Karpas-422 (cell line): Measurements from ENCODE around the gene SPRED2. TPM values are rescaled to one million over a fixed set of nuclear protein-coding genes. Genes with fewer than 3 reads are reported as not detected.

ENCODE experiments used
- DNase-seq: peaks from one replicate; pipeline ENCODE4 v3.0.0-alpha.2; 2015
- H2AFZ ChIP-seq: fragments of 200-600 bp; sonication (generic); 2 replicates; pipeline ENCODE4 v1.6.1; 2014; ENCODE audit warnings: antibody characterized with exemption, low read length, mixed read lengths
- H3K27ac ChIP-seq: fragments of 200-600 bp; sonication (generic); 2 replicates; pipeline ENCODE4 v1.5.1; 2014; ENCODE audit warnings: mild to moderate bottlenecking, low read length, moderate library complexity
- H3K27me3 ChIP-seq: fragments of 200-600 bp; sonication (generic); 2 replicates; pipeline ENCODE4 v1.6.1; 2014; ENCODE audit warnings: low read length, mixed read lengths
- H3K36me3 ChIP-seq: fragments of 200-600 bp; sonication (generic); 2 replicates; pipeline ENCODE4 v1.6.1; 2014; ENCODE audit warnings: low read length, mixed read lengths; ENCODE audit not compliant: insufficient read depth
- H3K4me1 ChIP-seq: fragments of 200-600 bp; sonication (generic); 2 replicates; pipeline ENCODE4 v1.6.1; 2014; ENCODE audit warnings: mild to moderate bottlenecking, low read length, mixed read lengths
- H3K4me2 ChIP-seq: fragments of 200-600 bp; sonication (generic); 2 replicates; pipeline ENCODE4 v1.6.1; 2014; ENCODE audit warnings: low read length, low read depth, mild to moderate bottlenecking; ENCODE audit not compliant: poor library complexity, severe bottlenecking
- H3K4me3 ChIP-seq: fragments of 200-600 bp; sonication (generic); 2 replicates; pipeline ENCODE4 v1.5.1; 2014; ENCODE audit warnings: mild to moderate bottlenecking, antibody characterized with exemption, low read length, mixed read lengths
- H3K79me2 ChIP-seq: fragments of 200-600 bp; sonication (generic); 2 replicates; pipeline ENCODE4 v1.6.1; 2014; ENCODE audit warnings: mild to moderate bottlenecking, low read length, mixed read lengths
- H3K9ac ChIP-seq: fragments of 200-600 bp; sonication (generic); 2 replicates; pipeline ENCODE4 v1.6.0; 2014; ENCODE audit warnings: low read length
- H3K9me2 ChIP-seq: fragments of 200-600 bp; sonication (generic), shearing (Covaris generic); replicated peaks from 2 replicates; pipeline ENCODE4 v1.6.0; 2014; ENCODE audit warnings: mild to moderate bottlenecking, low read length, moderate library complexity; ENCODE audit not compliant: insufficient read depth
- H3K9me3 ChIP-seq: fragments of 300-700, 200-600 bp; sonication (generic); 2 replicates; pipeline ENCODE4 v1.6.1; 2014; ENCODE audit warnings: low read length, mixed read lengths
- H4K20me1 ChIP-seq: fragments of 200-600 bp; sonication (generic); 2 replicates; pipeline ENCODE4 v1.6.1; 2014; ENCODE audit warnings: mild to moderate bottlenecking, antibody characterized with exemption, low read length, low read depth; ENCODE audit not compliant: insufficient read depth
- total RNA-seq: library from RNA; depleted of rRNA; stranded (reverse); fragments of >200 nt; shearing (Covaris generic); gene quantifications from 2 replicates; pipeline ENCODE4 v1.2.3, GENCODE V29; 2014; ENCODE audit warnings: low replicate concordance

The SPRED2 gene
- total RNA-seq, 1 experiment from 2014 or later, result 11.9 TPM

DNA sequence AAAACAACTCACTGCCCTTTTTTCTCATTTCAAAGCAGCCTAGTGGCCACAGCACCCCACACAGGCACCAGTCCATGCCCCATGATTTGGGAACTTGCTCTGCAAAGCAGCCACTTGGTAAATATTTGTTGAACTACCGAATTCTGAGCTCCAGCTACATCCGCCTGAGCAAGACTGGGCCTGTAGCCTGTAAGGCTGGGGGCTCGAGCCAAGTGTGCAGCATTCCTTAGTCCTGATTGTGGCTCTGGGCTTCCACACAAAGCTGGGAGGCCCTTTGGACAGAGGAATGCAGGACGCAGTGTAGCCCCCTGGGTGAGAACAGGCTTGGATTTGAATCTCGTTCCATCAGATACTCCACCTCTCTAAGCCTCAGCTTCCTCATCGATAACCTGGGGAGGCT, 116.3 kb downstream of the SPRED2 start:
- DNase-seq, result no peak
- H3K27me3 ChIP-seq, result no peaks in the 10 kb centered on the region
- H3K4me3 ChIP-seq, result no peak overlapping the region
- H3K9me2 ChIP-seq, result no peaks in the 10 kb centered on the region
- H3K79me2 ChIP-seq, result no peaks in the 10 kb centered on the region
- H3K36me3 ChIP-seq, result no peaks in the 10 kb centered on the region
- no peak overlapping the region for H2AFZ ChIP-seq
- H3K9me3 ChIP-seq, result no peaks in the 10 kb centered on the region
- no peak overlapping the region for H3K4me2 ChIP-seq
- H3K27ac ChIP-seq, result no peak overlapping the region
- peaks cover 7% of the 10 kb centered on the region for H3K4me1 ChIP-seq
- H3K9ac ChIP-seq, result no peak overlapping the region
- H4K20me1 ChIP-seq, result peaks cover 16% of the 10 kb centered on the region; the same call in 1 of the 2 replicates

DNA sequence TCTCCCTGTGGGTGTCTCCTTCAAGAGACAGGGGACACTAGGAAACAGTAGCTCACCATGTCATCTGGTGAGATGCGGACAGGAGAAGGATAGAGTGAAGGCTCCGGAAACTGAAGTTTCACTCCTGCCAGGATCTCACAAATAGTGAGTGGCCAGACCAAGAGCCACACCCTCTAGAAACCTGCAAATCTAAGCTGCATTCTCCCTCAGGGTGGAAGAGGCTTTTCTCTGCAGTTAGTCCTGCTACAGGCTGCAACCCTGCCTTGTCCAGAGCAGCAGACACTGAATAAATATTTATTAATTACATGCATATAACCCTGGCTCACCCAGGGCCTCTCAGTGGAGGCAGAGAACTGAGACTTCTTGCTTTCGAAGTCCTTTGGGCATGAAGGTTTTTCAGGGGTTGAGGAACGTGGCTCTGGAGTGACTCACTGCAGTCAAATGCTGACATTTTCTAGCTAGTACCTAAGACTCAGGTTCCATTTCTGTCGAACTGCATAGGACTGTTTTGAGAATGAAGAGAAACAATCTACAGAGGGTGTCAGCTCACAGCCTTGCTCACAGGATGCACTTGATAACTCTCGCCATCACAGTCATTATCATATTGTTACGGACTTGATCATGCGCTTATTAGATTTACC, 117.5 kb downstream of the SPRED2 start:
- Histone ChIP-seq H3K27me3 (no peaks in the 10 kb centered on the region), H3K9me3 (no peaks in the 10 kb centered on the region), H3K9me2 (no peaks in the 10 kb centered on the region), H3K9ac (no peak overlapping the region), H3K4me2 (no peak overlapping the region), H3K36me3 (no peaks in the 10 kb centered on the region), H3K4me1 (peaks cover 7% of the 10 kb centered on the region), H3K4me3 (no peak overlapping the region), H2AFZ (no peak overlapping the region), H3K27ac (no peak overlapping the region), H4K20me1 (peaks cover 11% of the 10 kb centered on the region; the same call in 1 of the 2 replicates), H3K79me2 (no peaks in the 10 kb centered on the region)
- DNase-seq, result no peak

DNA sequence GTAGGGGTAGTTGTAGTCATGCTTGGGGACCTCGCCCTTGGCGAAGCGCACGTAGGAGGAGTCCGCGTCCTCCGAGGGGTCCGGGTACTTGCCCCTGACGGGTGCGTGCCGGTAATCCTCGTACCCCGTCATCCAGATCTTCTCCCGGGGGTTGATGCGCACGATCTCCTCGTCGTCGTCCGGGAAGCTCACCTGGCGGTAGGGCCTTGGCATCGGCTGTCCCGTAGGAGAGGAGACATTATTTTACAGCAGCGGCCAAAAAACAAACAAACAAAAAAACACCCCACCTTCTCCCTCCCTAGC, 118.5 kb downstream of the SPRED2 start:
- no peaks in the 10 kb centered on the region for H3K9me3 ChIP-seq
- no peak overlapping the region for H3K4me3 ChIP-seq
- H2AFZ ChIP-seq, result no peak overlapping the region
- H3K27me3 ChIP-seq, result no peaks in the 10 kb centered on the region
- H3K27ac ChIP-seq, result no peak overlapping the region
- no peak for DNase-seq
- H3K4me2 ChIP-seq, result no peak overlapping the region
- no peak overlapping the region for H3K9ac ChIP-seq
- no peaks in the 10 kb centered on the region for H3K36me3 ChIP-seq
- peaks cover 7% of the 10 kb centered on the region for H3K4me1 ChIP-seq
- H3K9me2 ChIP-seq, result no peaks in the 10 kb centered on the region
- 0 out of 2 replicates have a peak, but pooled peaks cover 7% of the 10 kb centered on the region for H4K20me1 ChIP-seq
- H3K79me2 ChIP-seq, result no peaks in the 10 kb centered on the region

DNA sequence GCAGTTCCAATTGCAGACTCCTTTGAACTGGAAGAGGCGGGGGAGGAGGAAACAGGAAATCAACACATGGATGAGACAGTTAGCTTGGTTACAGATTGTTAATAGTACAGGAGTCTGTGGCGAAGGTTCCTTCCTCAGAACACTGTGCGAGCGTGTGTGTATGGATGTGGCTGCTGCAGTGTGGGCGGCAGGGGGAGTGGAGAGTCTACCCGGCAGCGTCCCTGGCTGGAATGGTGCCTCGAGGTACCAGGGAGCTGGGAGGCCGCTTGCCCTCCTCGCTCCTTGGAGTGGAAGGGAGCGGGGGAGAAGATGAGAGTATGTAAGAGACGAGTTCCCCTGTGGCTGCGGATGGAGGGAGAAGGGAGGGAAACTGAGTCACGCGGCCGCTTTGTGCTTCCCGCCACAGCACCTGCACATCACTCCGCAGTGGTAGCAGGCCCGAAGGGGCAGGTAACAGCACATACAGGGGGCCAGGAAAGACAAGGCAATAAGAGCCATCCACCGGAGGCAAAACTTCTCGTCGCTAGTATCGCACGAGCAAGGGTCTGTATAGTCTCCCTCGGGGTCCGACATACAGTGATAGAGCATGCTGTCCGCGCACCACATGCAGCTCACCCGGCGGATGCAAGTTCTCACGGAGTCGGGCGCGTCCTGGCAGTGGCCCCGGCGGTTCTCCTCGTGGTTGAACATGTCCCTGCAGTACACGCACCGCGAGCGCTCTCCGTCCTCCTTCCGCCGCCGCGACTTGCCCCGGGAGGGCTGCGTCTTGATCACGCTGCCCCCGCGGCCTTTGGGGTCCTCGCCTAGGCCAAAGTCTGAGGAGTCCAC, 119.1 kb downstream of the SPRED2 start:
- H3K4me2 ChIP-seq, result no peak overlapping the region
- no peaks in the 10 kb centered on the region for H3K9me2 ChIP-seq
- peaks cover 7% of the 10 kb centered on the region for H3K4me1 ChIP-seq
- H4K20me1 ChIP-seq, result 0 out of 2 replicates have a peak, but pooled peaks cover 7% of the 10 kb centered on the region
- no peak overlapping the region for H3K9ac ChIP-seq
- H3K27ac ChIP-seq, result no peak overlapping the region
- H2AFZ ChIP-seq, result no peak overlapping the region
- no peak overlapping the region for H3K4me3 ChIP-seq
- H3K79me2 ChIP-seq, result no peaks in the 10 kb centered on the region
- DNase-seq, result no peak
- no peaks in the 10 kb centered on the region for H3K9me3 ChIP-seq
- no peaks in the 10 kb centered on the region for H3K36me3 ChIP-seq
- no peaks in the 10 kb centered on the region for H3K27me3 ChIP-seq

GRCh38 chr2:65311596-65311995, 120.8 kb downstream of the SPRED2 start:
- Histone ChIP-seq H3K36me3 (no peaks in the 10 kb centered on the region), H2AFZ (no peak overlapping the region)

GRCh38 chr2:65311049-65311448, 121.3 kb downstream of the SPRED2 start:
- no peak overlapping the region for H3K27ac ChIP-seq
- no peak overlapping the region for H3K4me2 ChIP-seq
- 0 out of 2 replicates have a peak, but pooled peaks cover 7% of the 10 kb centered on the region for H4K20me1 ChIP-seq
- H3K36me3 ChIP-seq, result no peaks in the 10 kb centered on the region
- H3K4me3 ChIP-seq, result no peak overlapping the region
- no peaks in the 10 kb centered on the region for H3K27me3 ChIP-seq
- H3K9me3 ChIP-seq, result no peaks in the 10 kb centered on the region
- no peak for DNase-seq
- no peak overlapping the region for H3K9ac ChIP-seq
- H3K79me2 ChIP-seq, result no peaks in the 10 kb centered on the region
- H3K4me1 ChIP-seq, result peaks cover 7% of the 10 kb centered on the region
- no peak overlapping the region for H2AFZ ChIP-seq
- no peaks in the 10 kb centered on the region for H3K9me2 ChIP-seq

More at GRCh38 chr2:65311596-65311995, 120.8 kb downstream of the SPRED2 start:
- H3K79me2 ChIP-seq, result no peaks in the 10 kb centered on the region
- no peaks in the 10 kb centered on the region for H3K27me3 ChIP-seq
- no peak for DNase-seq
- H3K9ac ChIP-seq, result no peak overlapping the region
- H3K9me3 ChIP-seq, result no peaks in the 10 kb centered on the region
- H3K4me1 ChIP-seq, result peaks cover 7% of the 10 kb centered on the region
- H3K9me2 ChIP-seq, result no peaks in the 10 kb centered on the region
- no peak overlapping the region for H3K4me3 ChIP-seq
- no peak overlapping the region for H3K27ac ChIP-seq
- 0 out of 2 replicates have a peak, but pooled peaks cover 7% of the 10 kb centered on the region for H4K20me1 ChIP-seq
- H3K4me2 ChIP-seq, result no peak overlapping the region

GRCh38 chr2:65309699-65310098, 122.7 kb downstream of the SPRED2 start:
- Histone ChIP-seq H2AFZ (no peak overlapping the region), H3K4me3 (no peak overlapping the region), H3K27me3 (no peaks in the 10 kb centered on the region), H3K9me3 (no peaks in the 10 kb centered on the region), H3K9ac (no peak overlapping the region), H4K20me1 (0 out of 2 replicates have a peak, but pooled peaks cover 7% of the 10 kb centered on the region), H3K36me3 (no peaks in the 10 kb centered on the region), H3K4me1 (peaks cover 7% of the 10 kb centered on the region), H3K9me2 (no peaks in the 10 kb centered on the region), H3K4me2 (no peak overlapping the region), H3K79me2 (no peaks in the 10 kb centered on the region), H3K27ac (no peak overlapping the region)
- DNase-seq, result no peak

GRCh38 chr2:65305934-65306333, 126.5 kb downstream of the SPRED2 start:
- H3K4me2 ChIP-seq, result no peak overlapping the region
- H3K79me2 ChIP-seq, result no peaks in the 10 kb centered on the region
- no peak overlapping the region for H2AFZ ChIP-seq
- no peaks in the 10 kb centered on the region for H3K36me3 ChIP-seq
- H3K27me3 ChIP-seq, result no peaks in the 10 kb centered on the region
- H3K4me1 ChIP-seq, result peaks cover 14% of the 10 kb centered on the region
- H3K9ac ChIP-seq, result no peak overlapping the region
- no peaks in the 10 kb centered on the region for H3K9me3 ChIP-seq
- H3K4me3 ChIP-seq, result no peak overlapping the region
- DNase-seq, result no peak
- no peaks in the 10 kb centered on the region for H4K20me1 ChIP-seq
- no peaks in the 10 kb centered on the region for H3K9me2 ChIP-seq
- H3K27ac ChIP-seq, result no peak overlapping the region
